HuH-7 (cell line): ENCODE data around the gene GTF3C5.
"Not testable (repeated sequence)": the region's sequence is repeated elsewhere in the genome, so short reads cannot be mapped to it uniquely, and the experiment has no call there.

ENCODE experiments used
- DNase-seq: peaks from one replicate; pipeline ENCODE4 v3.0.0; 2011; ENCODE audit warnings: low spot score

Gene GTF3C5

GRCh38 chr9:133070985-133071384, 40.2 kb downstream of the GTF3C5 start:
- DNase-seq, result not testable (repeated sequence)

DNA sequence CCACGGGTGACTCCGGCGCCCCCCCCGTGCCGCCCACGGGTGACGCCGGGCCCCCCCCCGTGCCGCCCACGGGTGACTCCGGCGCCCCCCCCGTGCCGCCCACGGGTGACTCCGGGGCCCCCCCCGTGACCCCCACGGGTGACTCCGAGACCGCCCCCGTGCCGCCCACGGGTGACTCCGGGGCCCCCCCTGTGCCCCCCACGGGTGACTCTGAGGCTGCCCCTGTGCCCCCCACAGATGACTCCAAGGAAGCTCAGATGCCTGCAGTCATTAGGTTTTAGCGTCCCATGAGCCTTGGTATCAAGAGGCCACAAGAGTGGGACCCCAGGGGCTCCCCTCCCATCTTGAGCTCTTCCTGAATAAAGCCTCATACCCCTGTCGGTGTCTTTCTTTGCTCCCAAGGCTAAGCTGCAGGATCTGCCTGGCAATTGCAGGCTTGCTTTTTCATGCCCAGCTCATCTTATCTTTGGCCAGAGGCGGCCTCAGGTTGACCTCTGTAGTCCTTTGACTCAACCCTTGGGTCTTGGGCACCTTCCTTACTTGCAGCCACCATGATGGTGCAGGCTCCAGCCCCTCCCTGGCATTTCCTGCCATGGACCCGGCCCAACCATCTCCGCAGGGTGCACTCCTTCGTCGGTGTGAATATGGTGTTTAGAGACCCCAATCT, 40.8 kb downstream of the GTF3C5 start:
- no peak for DNase-seq

DNA sequence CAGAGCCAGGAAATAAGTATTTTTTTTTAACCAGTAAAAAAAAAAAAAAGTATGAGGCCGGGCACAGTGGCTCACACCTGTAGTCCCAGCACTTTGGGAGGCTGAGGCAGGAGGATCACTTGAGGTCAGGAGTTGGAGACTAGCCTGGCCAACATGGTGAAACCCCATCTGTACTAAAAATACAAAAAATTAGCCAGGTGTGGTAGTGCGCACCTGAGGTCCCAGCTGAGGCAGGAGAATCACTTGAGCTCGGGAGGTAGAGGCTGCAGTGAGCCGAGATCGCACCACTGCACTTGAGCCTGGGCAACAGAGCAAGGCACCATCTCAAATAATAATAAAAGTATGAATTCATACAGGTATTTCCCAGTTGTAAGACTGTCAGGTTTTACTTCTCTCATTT, 41.4 kb downstream of the GTF3C5 start:
- DNase-seq, result not testable (repeated sequence)

DNA sequence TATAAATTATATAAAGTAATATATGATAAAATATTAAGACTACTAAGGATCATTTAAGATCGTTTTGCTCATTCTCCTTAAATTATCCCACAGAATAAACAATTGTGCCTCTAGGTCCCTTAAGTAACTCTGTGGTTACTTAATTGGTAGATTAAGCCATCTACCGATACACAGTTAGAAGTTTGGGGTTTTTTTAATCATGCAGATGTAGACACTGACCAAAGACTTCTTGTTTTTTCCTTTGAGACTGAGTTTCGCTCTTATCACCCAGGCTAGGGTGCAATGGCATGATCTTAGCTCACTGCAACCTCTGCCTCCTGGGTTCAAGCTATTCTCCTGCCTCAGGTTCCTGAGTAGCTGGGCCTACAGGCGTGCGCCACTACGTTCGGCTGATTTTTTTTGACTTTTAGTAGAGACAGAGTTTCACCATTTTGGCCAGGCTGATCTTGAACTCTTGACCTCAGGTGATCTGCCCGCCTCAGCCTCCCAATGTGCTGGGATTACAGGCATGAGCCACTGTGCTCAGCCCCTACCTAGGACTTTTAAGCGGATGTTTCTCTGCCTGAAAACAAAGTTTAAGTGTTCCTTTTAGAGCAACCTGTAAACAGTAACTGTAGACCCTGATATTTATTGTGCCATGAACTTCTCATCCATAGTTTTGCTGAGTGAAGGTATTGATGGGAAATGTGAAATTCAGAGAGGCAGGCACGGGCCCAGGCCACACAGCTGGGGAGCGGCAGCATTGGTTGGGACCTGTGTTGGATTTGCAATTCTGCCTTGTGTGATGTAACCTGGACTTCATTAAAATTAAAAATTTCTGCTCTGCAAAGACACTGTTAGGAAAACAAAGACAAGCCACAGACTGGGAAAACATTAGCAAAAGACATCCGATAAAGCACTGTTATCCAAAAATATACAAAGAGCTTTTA, 42.6 kb downstream of the GTF3C5 start:
- no peak for DNase-seq

DNA sequence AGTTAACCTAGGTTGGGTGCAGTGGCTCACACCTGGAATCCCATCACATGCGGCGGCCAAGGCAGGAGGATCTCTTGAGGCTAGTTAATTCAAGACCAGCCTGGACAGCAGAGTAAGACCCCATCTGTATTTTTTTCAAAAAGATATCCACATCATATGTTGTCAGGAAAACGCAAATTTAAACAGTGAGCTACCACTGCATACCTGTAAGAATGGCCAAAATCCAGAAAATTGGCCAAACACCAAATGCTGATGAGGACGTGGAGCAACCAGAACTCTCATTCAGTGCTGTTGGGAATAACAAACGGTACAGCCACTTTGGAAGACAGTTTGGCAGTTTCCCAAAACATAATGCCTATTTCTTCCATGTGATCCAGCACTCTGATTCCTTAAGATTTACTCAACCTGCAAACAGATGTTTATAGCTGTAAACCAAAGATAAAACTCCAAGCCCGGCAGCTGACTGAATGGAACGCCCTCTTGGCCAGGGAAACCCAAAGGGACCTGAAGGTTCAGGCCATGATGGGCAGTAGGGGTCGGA, 43.4 kb downstream of the GTF3C5 start:
- no peak for DNase-seq

GRCh38 chr9:133075925-133076630, 45.3 kb downstream of the GTF3C5 start:
- DNase-seq, result no peak

GRCh38 chr9:133076691-133077090, 45.9 kb downstream of the GTF3C5 start:
- DNase-seq, result no peak

GRCh38 chr9:133078486-133078885, 47.7 kb downstream of the GTF3C5 start:
- DNase-seq, result no peak

- DNase-seq, result no peak
Observed at GRCh38 chr9:133080161-133080560, 49.4 kb downstream of the GTF3C5 start.

- not testable (repeated sequence) for DNase-seq
Observed at GRCh38 chr9:133080786-133081779, 50.3 kb downstream of the GTF3C5 start.

DNA sequence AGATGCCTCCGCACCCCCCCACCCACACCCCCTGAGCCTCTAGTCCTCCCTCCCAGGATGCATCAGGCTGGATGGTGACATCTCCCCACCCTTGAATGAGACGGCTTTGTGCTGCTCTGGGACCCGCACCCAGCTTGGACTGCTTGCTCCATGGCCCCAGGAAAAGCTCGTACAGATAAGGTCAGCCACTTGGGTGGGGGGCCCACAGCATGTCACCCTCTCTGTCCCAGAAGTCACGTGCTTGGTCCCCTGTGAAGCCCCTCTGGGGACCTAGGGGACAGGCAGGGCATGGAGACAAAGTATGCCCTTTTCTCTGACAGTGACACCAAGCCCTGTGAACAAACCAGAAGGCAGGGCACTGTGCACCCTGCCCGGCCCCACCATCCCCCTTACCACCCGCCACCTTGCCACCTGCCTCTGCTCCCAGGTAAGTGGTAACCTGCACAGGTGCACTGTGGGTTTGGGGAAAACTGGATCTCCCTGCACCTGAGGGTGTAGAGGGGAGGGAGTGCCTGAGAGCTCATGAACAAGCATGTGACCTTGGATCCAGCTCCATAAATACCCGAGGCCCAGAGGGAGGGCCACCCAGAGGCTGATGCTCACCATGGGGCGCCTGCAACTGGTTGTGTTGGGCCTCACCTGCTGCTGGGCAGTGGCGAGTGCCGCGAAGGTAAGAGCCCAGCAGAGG, 51.3 kb downstream of the GTF3C5 start:
- not testable (repeated sequence) for DNase-seq

DNA sequence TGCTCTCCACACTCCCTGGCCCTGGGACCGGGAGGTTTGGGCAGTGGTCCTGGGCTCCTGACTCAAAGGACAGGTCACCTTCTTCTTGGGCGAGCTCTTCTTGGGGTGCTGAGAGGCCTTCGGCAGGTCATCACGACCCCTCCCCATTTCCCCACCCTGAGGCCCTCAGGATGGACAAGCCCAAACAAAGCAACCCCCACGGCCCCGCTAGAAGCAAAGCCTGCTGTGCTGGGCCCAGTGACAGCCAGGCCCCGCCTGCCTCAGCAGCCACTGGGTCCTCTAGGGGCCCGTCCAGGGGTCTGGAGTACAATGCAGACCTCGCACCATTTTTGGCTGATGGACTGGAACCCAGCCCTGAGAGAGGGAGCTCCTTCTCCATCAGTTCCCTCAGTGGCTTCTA, 52.9 kb downstream of the GTF3C5 start:
- DNase-seq, result not testable (repeated sequence)

- not testable (repeated sequence) for DNase-seq
Observed at GRCh38 chr9:133086212-133086860, 55.5 kb downstream of the GTF3C5 start.

DNA sequence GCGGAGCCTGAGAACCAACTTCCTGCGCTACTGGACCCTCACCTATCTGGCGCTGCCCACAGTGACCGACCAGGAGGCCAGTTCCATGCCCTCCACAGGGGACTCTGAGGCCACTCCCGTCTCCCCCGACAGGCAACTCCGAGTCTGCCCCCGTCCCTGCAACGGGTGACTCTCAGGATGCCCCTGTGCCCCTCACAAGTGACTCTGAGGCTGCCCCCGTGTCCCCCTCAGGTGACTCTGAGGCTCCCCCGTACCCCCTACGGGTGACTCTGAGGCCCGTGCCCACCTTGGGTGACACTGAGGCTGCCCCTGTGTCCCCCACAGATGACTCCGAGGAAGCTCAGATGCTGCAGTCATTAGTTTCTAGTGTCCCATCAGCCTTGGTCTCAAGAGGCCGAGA, 56.1 kb downstream of the GTF3C5 start:
- no peak for DNase-seq

- no peak for DNase-seq
Observed at GRCh38 chr9:133087429-133088145, 56.8 kb downstream of the GTF3C5 start.

DNA sequence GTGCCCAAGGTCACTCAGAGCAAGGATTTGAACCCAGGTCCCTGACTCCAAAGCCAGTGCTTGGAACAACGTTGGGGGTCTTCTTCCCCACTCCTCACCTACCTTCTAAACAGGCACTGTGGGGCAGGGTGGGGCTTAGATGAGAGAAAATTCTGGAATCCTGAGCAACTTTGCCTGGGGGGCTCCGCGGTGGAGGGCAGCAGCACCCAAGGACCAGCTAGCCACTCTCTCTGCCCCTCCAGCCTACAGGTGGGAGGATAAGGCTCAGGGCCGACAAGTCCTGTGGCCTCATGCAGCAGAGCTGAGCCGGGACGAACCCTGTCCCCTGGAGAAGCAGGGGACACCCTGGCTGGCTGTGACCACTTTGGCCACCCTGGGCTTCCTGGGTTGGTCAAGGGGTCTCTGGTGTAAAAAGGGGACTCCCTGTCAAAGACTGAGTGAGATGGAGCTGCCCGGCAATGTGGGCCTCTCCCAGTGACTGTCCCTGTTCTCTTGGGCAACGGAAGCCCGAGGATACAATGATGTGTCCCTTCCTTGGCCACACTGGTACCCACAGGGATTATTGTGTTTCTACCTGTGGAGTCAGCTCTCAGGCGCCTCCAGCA, 57.5 kb downstream of the GTF3C5 start:
- no peak for DNase-seq

DNA sequence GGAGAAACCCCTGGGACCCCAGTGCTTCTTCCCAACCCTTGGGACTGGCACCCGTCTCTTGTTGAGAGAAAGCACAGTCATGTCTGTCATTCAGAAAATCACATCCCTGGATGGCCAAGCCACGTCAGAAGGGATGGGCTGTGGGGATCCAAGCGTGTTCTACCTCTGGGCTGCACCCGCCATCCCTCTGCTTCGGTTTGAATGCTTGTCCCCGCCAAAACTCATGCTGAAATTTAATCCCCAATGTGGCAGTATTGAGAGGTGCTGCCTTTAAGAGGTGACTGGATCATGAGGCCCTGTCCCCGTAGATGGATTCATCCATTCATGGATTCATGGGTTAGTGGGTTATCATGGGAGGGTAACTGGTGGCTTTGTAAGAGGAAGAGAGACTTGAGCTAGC, 58.0 kb downstream of the GTF3C5 start:
- DNase-seq, result no peak

- no peak for DNase-seq
Observed at GRCh38 chr9:133089271-133089671, 58.5 kb downstream of the GTF3C5 start.

DNA sequence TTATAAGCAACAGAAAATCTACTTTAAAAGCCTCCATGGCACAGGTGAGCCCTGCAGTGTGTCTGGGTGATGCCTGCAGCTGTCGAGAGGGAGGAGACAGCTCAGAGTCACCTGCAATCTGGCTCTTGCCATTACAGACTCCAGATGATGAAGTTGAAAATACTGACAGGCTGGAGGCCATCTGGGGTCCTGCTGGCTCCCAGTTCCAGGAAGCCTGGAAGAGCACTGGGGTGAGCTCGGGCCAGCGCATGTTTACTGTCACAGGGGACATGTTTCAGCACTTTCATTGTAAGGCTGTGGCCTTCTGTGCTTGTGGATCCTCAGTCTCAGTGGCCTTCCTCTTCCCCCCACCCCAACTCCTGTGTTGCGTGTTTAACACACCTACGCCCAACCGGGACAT, 59.4 kb downstream of the GTF3C5 start:
- no peak for DNase-seq
